Testis (tissue), 3 donors: Measurements from ENCODE around the gene SCAMP1. TPM values are rescaled to one million over a fixed set of nuclear protein-coding genes. Genes with fewer than 3 reads are reported as not detected.

ENCODE experiments used
- DNase-seq: peaks from one replicate; pipeline ENCODE4 v3.0.0-alpha.2; 2019
- H3K27ac ChIP-seq, 2 donors: fragments of 200-600 bp; sonication (generic); one replicate each; pipeline ENCODE4 v1.5.1; 2019
- H3K27me3 ChIP-seq: fragments of 200-600 bp; sonication (generic); one replicate; pipeline ENCODE4 v1.5.1; 2019
- H3K36me3 ChIP-seq: fragments of 200-600 bp; sonication (generic); one replicate; pipeline ENCODE4 v1.5.1; 2017; ENCODE audit warnings: low read depth; ENCODE audit errors: missing control alignments
- H3K4me1 ChIP-seq: fragments of 200-600 bp; sonication (generic); one replicate; pipeline ENCODE4 v1.5.1; 2019
- H3K4me3 ChIP-seq, 2 donors: fragments of 200-600 bp; sonication (generic); one replicate each; pipeline ENCODE4 v1.5.1; 2017 to 2019
- H3K9me3 ChIP-seq: fragments of 200-600 bp; sonication (generic); one replicate; pipeline ENCODE4 v1.5.1; 2017
- POLR2A ChIP-seq: fragments of 450-650 bp; IDR thresholded peaks from one replicate; pipeline ENCODE4 v1.6.1; 2017; ENCODE audit warnings: antibody characterized with exemption, mild to moderate bottlenecking, moderate library complexity
- WGBS, 2 donors: methylation state at CpG; one replicate each; pipeline ENCODE4 v1.1.5; 2018; 5-methylcytosine and 5-hydroxymethylcytosine counted together
- intact Hi-C: fragments of 100-400 bp; cut with DNase I; formaldehyde crosslinking; loops from one replicate; pipeline ENCODE4 v1.15.1; 2023; ENCODE audit warnings: low total_unique reads
- polyA plus RNA-seq: library from polyadenylated mRNA; stranded (reverse); fragments of 350-450 nt; fragmentation: Illumina TruSeq; extraction: RNeasy Lipid Tissue Mini Kit (QIAGEN cat#74804); gene quantifications from one replicate; pipeline ENCODE4 v1.2.3, GENCODE V29; 2014; ENCODE audit warnings: low read depth, low replicate concordance; ENCODE audit not compliant: insufficient read depth
- total RNA-seq, 2 donors: library from RNA; depleted of rRNA; stranded (reverse); fragments of >200 nt; gene quantifications; one replicate each; pipeline ENCODE4 v1.2.3, GENCODE V29; 2016
- TF ChIP-seq, protein P1 (sequence below), 3 experiments: fragments of 450-650 bp in 2 of 3; fragments of 200-600 bp in 1 of 3; sonication (generic) in 1 of 3; IDR thresholded peaks; one replicate each; pipeline ENCODE4 v1.5.1; 2016 to 2019; ENCODE audit warnings: antibody characterized with exemption in 3 of 3, mild to moderate bottlenecking in 2 of 3, moderate library complexity in 1 of 3

Gene SCAMP1
- total and polyA plus RNA-seq, 3 donors from 2014 or later = 22.5 to 35.9 (median 28.3) TPM

DNA sequence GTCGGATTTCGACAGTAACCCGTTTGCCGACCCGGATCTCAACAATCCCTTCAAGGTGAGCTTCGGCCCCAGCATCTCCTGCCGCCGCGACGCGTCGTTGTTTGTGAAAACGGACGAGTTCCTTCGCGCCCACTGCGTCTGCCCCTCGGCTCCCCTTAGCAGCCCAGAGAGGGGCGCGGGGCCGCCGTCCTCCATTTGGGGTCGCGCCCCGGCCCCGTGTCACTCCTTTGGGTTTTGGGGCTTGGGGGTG lies 182 bp downstream of the SCAMP1 start:
- Histone ChIP-seq H3K36me3 (no peaks in the 10 kb centered on the region), H3K9me3 (no peaks in the 10 kb centered on the region), H3K4me1 (peaks cover 14% of the 10 kb centered on the region), H3K4me3 (peak overlapping the region; percentile 93 to 99), H3K27me3 (no peaks in the 10 kb centered on the region), H3K27ac (peak overlapping the region; percentile 86 to 95)
- intact Hi-C loops = loop anchor here (5.0 kb wide), 1 partner anchor 68 kb away; the partner anchor contains the start of gene AP3B1
- DNase-seq = no peak
- no peak for TF ChIP-seq POLR2A
- TF ChIP-seq, protein P1, sequence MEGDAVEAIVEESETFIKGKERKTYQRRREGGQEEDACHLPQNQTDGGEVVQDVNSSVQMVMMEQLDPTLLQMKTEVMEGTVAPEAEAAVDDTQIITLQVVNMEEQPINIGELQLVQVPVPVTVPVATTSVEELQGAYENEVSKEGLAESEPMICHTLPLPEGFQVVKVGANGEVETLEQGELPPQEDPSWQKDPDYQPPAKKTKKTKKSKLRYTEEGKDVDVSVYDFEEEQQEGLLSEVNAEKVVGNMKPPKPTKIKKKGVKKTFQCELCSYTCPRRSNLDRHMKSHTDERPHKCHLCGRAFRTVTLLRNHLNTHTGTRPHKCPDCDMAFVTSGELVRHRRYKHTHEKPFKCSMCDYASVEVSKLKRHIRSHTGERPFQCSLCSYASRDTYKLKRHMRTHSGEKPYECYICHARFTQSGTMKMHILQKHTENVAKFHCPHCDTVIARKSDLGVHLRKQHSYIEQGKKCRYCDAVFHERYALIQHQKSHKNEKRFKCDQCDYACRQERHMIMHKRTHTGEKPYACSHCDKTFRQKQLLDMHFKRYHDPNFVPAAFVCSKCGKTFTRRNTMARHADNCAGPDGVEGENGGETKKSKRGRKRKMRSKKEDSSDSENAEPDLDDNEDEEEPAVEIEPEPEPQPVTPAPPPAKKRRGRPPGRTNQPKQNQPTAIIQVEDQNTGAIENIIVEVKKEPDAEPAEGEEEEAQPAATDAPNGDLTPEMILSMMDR (IDR thresholded peaks at IDR 0.05) = no peak
- 2% methylated on average over 16 of the region's 26 CpGs; no CpG with 5 or more reads in 1 of the 2 donors for WGBS, 2 donors

DNA sequence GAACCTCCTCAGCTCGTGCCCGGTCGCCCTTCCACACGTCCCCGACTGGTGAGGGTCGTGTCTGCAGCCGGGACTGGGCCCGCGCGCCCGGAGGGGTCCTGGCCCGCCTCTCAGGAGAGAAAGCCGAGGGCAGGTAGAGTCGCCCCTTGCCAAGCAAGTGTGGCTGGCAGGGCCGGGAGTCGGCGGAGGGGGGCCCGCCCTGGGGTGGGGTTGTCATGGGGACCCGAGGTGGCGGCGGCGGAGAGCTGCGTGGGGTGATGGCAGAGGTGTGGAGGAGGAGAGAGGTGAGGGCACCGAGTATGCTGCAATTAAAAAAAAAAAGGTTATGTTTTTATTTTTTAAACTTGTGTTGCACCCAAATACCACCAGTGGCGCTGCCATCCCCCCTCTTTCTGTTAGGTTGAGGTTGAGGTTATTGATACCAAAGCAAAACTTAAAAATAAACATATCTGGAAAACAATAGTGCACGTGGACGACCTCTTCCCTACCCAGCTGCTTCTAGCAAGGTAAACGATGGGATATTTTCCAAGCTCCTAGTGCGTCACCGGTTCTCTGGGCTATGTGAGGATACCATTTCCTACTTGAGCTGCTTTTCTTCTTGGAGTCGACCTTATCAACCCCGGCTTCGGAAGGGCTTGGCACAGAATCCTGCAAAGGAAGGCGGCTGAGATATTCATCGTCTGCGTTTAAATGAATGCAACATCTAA lies 660 bp downstream of the SCAMP1 start:
- Histone ChIP-seq H3K36me3 (no peaks in the 10 kb centered on the region), H3K27me3 (no peaks in the 10 kb centered on the region), H3K4me1 (peaks cover 14% of the 10 kb centered on the region), H3K9me3 (no peaks in the 10 kb centered on the region), H3K4me3 (peak overlapping the region; percentile 93 to 99), H3K27ac (peak overlapping the region; percentile 86 to 95)
- DNase-seq = peak; percentile 59
- intact Hi-C loops = loop anchor here (5.0 kb wide), 1 partner anchor 69 kb away; the partner anchor contains the start of gene AP3B1
- WGBS, 2 donors = 0% methylated on average over 23 to 31 of the region's 36 CpGs
- no peak for TF ChIP-seq POLR2A
- TF ChIP-seq, protein P1 (IDR thresholded peaks at IDR 0.05) = peak in 2 of 3 experiments; percentile 17 to 29

DNA sequence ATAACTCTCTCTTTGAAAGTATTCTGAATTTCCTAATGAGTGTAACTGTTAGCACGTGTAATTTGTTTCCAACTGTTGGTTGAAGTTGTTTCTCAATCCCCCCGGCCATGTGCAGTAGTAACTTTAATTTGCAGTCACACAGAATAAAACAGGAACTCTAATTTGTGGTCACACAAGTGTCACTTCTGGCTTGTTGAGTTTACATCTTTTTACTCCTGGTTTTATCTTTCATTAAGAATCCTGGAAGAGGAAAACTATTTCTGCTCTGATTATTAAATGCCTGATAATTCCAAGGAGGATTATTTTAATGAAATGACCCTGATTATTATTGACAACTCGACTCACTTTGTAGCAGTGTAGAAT lies 1.2 kb downstream of the SCAMP1 start:
- intact Hi-C loops = loop anchor here (5.0 kb wide), 1 partner anchor 69 kb away; the partner anchor contains the start of gene AP3B1
- H3K27ac ChIP-seq = peak overlapping the region; percentile 86 to 95
- TF ChIP-seq, protein P1 (IDR thresholded peaks at IDR 0.05) = no peak
- H3K4me3 ChIP-seq = peak overlapping the region; percentile 93 to 99
- H3K36me3 ChIP-seq = no peaks in the 10 kb centered on the region
- WGBS, 2 donors = 6 to 8% methylated on average over 3 of the region's 3 CpGs
- H3K9me3 ChIP-seq = no peaks in the 10 kb centered on the region
- no peaks in the 10 kb centered on the region for H3K27me3 ChIP-seq
- peaks cover 14% of the 10 kb centered on the region for H3K4me1 ChIP-seq
- DNase-seq = no peak

DNA sequence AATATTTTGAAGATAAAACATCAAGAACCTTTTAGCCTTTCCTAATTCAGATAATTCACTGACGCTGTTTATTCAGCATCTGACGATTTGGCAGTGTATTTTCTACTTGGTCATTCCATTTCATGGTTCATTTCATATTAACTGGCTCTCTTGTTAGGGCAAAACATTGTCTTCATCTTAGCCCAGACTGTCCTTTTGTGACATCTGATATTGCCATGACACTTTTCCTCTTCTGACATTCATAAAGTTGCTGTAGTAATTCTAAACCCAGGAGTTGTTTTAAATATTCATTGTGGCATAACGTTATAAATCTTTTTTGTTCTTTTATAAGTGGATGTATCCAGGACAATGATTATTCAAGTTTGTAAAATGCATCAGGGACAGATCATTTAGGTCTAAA lies 1.8 kb downstream of the SCAMP1 start:
- Histone ChIP-seq H3K9me3 (no peaks in the 10 kb centered on the region), H3K4me1 (peaks cover 14% of the 10 kb centered on the region), H3K27me3 (no peaks in the 10 kb centered on the region), H3K36me3 (no peaks in the 10 kb centered on the region), H3K4me3 (no peak overlapping the region), H3K27ac (no peak overlapping the region)
- intact Hi-C loops = loop anchor here (5.0 kb wide), 1 partner anchor 70 kb away; the partner anchor contains the start of gene AP3B1
- DNase-seq = no peak
- TF ChIP-seq, protein P1 (IDR thresholded peaks at IDR 0.05) = no peak
- no peak for TF ChIP-seq POLR2A
- WGBS, 2 donors = 43 to 46% methylated on average over 3 of the region's 3 CpGs

DNA sequence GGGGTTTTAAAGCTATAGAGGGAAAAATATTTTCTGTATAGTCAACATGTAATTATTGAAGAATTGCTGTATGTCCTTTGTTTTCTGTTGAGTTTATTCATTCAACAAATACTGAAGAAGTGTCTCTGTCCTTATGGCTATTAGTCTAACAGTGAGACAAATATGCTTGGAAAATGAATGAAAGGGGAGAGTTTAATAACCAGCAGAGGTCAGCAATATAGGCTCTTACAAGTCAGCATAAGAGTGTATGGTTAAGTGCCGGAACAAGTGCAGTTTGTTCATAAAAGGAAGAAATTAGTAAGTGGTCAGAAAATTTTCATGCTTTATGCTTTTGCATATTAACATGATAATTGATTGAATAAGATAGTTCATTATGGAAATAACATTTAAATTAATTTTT lies 3.6 kb downstream of the SCAMP1 start:
- no peaks in the 10 kb centered on the region for H3K27me3 ChIP-seq
- H3K4me1 ChIP-seq = peaks cover 12% of the 10 kb centered on the region
- WGBS, 2 donors = 85 to 91% methylated on average over 1 of the region's 1 CpG
- DNase-seq = no peak
- H3K36me3 ChIP-seq = no peaks in the 10 kb centered on the region
- no peak overlapping the region for H3K27ac ChIP-seq
- intact Hi-C loops = loop anchor here (5.0 kb wide), 1 partner anchor 72 kb away; the partner anchor contains the start of gene AP3B1
- H3K4me3 ChIP-seq = no peak overlapping the region
- TF ChIP-seq, protein P1 (IDR thresholded peaks at IDR 0.05) = no peak
- no peak for TF ChIP-seq POLR2A
- no peaks in the 10 kb centered on the region for H3K9me3 ChIP-seq
